Activated CD8-positive, alpha-beta memory T cell treated with anti-CD3 and anti-CD28 coated beads for 48 hours (primary cell): ENCODE results near the gene PLA2G3.
"Not testable (repeated sequence)": the region's sequence is repeated elsewhere in the genome, so short reads cannot be mapped to it uniquely, and the experiment has no call there.

Source experiments
- DNase-seq, 3 experiments: peaks; one replicate each; pipeline ENCODE4 v3.0.0-alpha.2; 2020; ENCODE audit warnings: low read depth in 2 of 3, low spot score in 2 of 3

Gene PLA2G3

GRCh38 chr22:31124290-31124689, 16.0 kb downstream of the PLA2G3 start:
- DNase-seq = no peak

GRCh38 chr22:31123292-31123602, 17.1 kb downstream of the PLA2G3 start:
- no peak for DNase-seq

GRCh38 chr22:31122532-31123291, 17.6 kb downstream of the PLA2G3 start, which contains the start of gene INPP5J:
Gene INPP5J, plus strand, starts transcription at chr22:31122966. Its CDS starts 49 bp downstream, at chr22:31123015.
- DNase-seq = no peak

- no peak for DNase-seq
Observed at GRCh38 chr22:31122196-31122531, 18.1 kb downstream of the PLA2G3 start.

- no peak for DNase-seq
Observed at GRCh38 chr22:31121403-31121802, 18.9 kb downstream of the PLA2G3 start.

- DNase-seq = no peak
Observed at GRCh38 chr22:31120642-31121041, 19.7 kb downstream of the PLA2G3 start.

GRCh38 chr22:31120230-31120629, 20.1 kb downstream of the PLA2G3 start:
- no peak for DNase-seq

- DNase-seq = no peak
Observed at GRCh38 chr22:31119026-31119717, 21.1 kb downstream of the PLA2G3 start.

- no peak for DNase-seq
Observed at GRCh38 chr22:31118046-31118820, 22.1 kb downstream of the PLA2G3 start.

- not testable (repeated sequence) for DNase-seq
Observed at GRCh38 chr22:31112547-31113091, 27.7 kb downstream of the PLA2G3 start.

GRCh38 chr22:31107894-31108218, 32.5 kb downstream of the PLA2G3 start:
- DNase-seq = no peak

- peak; percentile 60 to 77 (median 69) for DNase-seq
Observed at GRCh38 chr22:31107178-31107893, 33.0 kb downstream of the PLA2G3 start, which contains the start of gene SELENOM. Gene SELENOM, minus strand, starts transcription at chr22:31107568. Its CDS starts 63 bp downstream, at chr22:31107505.

- no peak for DNase-seq
Observed at GRCh38 chr22:31106731-31107177, 33.6 kb downstream of the PLA2G3 start.

GRCh38 chr22:31106001-31106571, 34.2 kb downstream of the PLA2G3 start:
- no peak for DNase-seq

- DNase-seq = no peak
Observed at GRCh38 chr22:31105282-31105929, 34.9 kb downstream of the PLA2G3 start.

- no peak for DNase-seq
Observed at GRCh38 chr22:31104869-31105268, 35.4 kb downstream of the PLA2G3 start.

GRCh38 chr22:31103899-31104694, 36.2 kb downstream of the PLA2G3 start:
- DNase-seq = no peak

- no peak for DNase-seq
Observed at GRCh38 chr22:31103111-31103510, 37.2 kb downstream of the PLA2G3 start.

GRCh38 chr22:31102441-31103081, 37.7 kb downstream of the PLA2G3 start:
- no peak for DNase-seq
